Measurements from ENCODE around the gene ZNF862. TPM values are rescaled to one million over a fixed set of nuclear protein-coding genes. Genes with fewer than 3 reads are reported as not detected.
"Not testable (repeated sequence)": the region's sequence is repeated elsewhere in the genome, so short reads cannot be mapped to it uniquely, and the experiment has no call there.

The ZNF862 gene
- total RNA-seq, 1 experiment from 2014 or later = 1.9 TPM

DNA sequence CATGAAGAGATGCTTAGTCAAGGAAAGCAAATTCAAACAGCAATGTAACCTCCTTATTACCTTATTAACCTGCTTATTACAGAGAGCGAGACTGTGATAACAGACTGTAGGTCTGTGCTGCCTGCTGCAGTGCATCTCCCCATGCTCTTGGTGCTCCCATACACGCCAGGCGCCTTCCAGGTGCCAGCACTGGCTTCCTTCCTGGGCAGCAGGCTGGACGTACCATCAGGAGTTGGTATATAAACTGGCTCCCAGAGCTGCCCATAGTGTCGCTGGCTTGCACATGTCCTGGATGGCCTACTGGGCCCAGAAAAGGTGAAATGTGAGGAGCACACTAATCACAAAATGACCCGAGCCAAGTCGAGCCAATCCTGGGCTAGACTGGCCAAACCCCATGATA is 49.1 kb downstream of the ZNF862 start:
- no peak overlapping the region for H3K27ac Mint-ChIP-seq
- H2BK120ac ChIP-seq (ENCODE audit: low read depth, low read length, poor library complexity, severe bottlenecking) = no peak overlapping the region
- no peak overlapping the region for H3T11ph ChIP-seq (ENCODE audit: low read length)
- 0 out of 2 replicates have a peak overlapping the region, but pooled peaks have one; percentile 56 for H2BK15ac ChIP-seq (ENCODE audit: low read depth, low read length)
- no peaks in the 10 kb centered on the region for H3K23me2 ChIP-seq (ENCODE audit: insufficient read length, low read depth, low read length, poor library complexity, severe bottlenecking)
- H2BK12ac ChIP-seq (ENCODE audit: insufficient read length, low read depth, low read length) = no peak overlapping the region
- H3K27me3 Mint-ChIP-seq (ENCODE audit: low read depth) = peaks cover 38% of the 10 kb centered on the region
- no peaks in the 10 kb centered on the region for H4K20me1 ChIP-seq (ENCODE audit: control insufficient read depth, insufficient read depth, insufficient read length)
- H3K4me3 Mint-ChIP-seq = no peak overlapping the region
- H3K4me2 ChIP-seq (ENCODE audit: insufficient read depth, insufficient read length, low read length) = no peak overlapping the region
- no peak overlapping the region for H2BK20ac ChIP-seq (ENCODE audit: low read depth, low read length, poor library complexity, severe bottlenecking)
- no peak overlapping the region for H2BK5ac ChIP-seq (ENCODE audit: insufficient read length, low read length)
- no peak overlapping the region for H3K27ac ChIP-seq (ENCODE audit: insufficient read length, low read depth, low read length)
- no peak overlapping the region for H2AK5ac ChIP-seq (ENCODE audit: insufficient read length, low read length)
- H4K5ac ChIP-seq (ENCODE audit: insufficient read length, low read depth, low read length) = no peak overlapping the region
- H4K91ac ChIP-seq (ENCODE audit: insufficient read length, low read depth, low read length) = no peak overlapping the region
- H3K79me2 ChIP-seq (ENCODE audit: insufficient read depth, low read length) = no peaks in the 10 kb centered on the region
- H3K79me1 ChIP-seq (ENCODE audit: insufficient read depth, low read depth, low read length, poor library complexity, severe bottlenecking) = no peaks in the 10 kb centered on the region
- no peaks in the 10 kb centered on the region for H3K27me3 ChIP-seq (ENCODE audit: insufficient read depth, low read length)
- no peak for DNase-seq
- no peak overlapping the region for H3K4ac ChIP-seq (ENCODE audit: low read depth, low read length)
- peaks cover 19 to 23% of the 10 kb centered on the region in 2 experiments for H3K4me1 Mint-ChIP-seq
- no peak overlapping the region for H2AFZ ChIP-seq (ENCODE audit: low read length)
- H3K9me3 Mint-ChIP-seq = no peaks in the 10 kb centered on the region; a peak in 1 of 5 replicates
- H3K4me1 ChIP-seq (ENCODE audit: insufficient read depth, low read length) = no peaks in the 10 kb centered on the region
- H3K14ac ChIP-seq (ENCODE audit: insufficient read depth, low read length) = no peak overlapping the region
- no peak overlapping the region for H3K18ac ChIP-seq (ENCODE audit: insufficient read length, low read depth, low read length)
- H4K8ac ChIP-seq (replicated peaks; ENCODE audit: insufficient read length, low read depth, low read length) = no peak overlapping the region
- H3K36me3 Mint-ChIP-seq (ENCODE audit: insufficient read depth in 1 of 3, low read depth in 3 of 3) = peaks cover 0 to 2% (median 0%) of the 10 kb centered on the region in 3 experiments; a peak in 1 of 7 replicates
- H3K23ac ChIP-seq (ENCODE audit: insufficient read length, low read depth, low read length) = no peak overlapping the region
- no peaks in the 10 kb centered on the region for H3K9me3 ChIP-seq (ENCODE audit: control insufficient read depth, low read depth, low read length)
- no peak overlapping the region for H3K9ac ChIP-seq (ENCODE audit: extremely low read depth, insufficient read length, low read length)
- WGBS (ENCODE audit: extremely low coverage, insufficient read length, low lambda C conversion rate) = no CpG with 5 or more reads among the region's 7 CpGs
- TF ChIP-seq, protein P1, sequence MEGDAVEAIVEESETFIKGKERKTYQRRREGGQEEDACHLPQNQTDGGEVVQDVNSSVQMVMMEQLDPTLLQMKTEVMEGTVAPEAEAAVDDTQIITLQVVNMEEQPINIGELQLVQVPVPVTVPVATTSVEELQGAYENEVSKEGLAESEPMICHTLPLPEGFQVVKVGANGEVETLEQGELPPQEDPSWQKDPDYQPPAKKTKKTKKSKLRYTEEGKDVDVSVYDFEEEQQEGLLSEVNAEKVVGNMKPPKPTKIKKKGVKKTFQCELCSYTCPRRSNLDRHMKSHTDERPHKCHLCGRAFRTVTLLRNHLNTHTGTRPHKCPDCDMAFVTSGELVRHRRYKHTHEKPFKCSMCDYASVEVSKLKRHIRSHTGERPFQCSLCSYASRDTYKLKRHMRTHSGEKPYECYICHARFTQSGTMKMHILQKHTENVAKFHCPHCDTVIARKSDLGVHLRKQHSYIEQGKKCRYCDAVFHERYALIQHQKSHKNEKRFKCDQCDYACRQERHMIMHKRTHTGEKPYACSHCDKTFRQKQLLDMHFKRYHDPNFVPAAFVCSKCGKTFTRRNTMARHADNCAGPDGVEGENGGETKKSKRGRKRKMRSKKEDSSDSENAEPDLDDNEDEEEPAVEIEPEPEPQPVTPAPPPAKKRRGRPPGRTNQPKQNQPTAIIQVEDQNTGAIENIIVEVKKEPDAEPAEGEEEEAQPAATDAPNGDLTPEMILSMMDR (conservative IDR thresholded peaks at IDR 0.05) = no peak
- no peak overlapping the region for H3K56ac ChIP-seq (ENCODE audit: insufficient read length, low read depth, low read length)

DNA sequence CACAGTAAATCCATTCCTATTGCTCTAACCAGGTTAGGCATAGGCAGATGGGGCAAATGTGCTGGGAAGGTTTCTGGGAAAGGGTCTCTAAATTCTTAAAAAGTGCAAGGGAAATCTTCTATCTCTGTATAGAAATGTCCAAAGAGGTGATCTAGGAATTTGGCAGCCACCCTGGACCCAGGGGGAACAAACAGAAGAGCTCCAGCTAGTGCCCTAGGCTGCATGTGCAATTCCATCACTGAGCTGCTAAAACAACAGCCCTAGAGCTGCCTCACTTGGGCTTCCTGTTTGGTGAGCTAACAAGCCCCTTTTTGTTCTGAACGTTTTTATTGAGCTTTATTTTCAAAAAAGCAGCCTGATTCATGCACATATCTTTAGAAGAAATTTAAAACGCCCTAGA is 52.5 kb downstream of the ZNF862 start:
- H2AK5ac ChIP-seq (ENCODE audit: insufficient read length, low read length); H3K27me3 ChIP-seq (ENCODE audit: insufficient read depth, low read length); H3K79me1 ChIP-seq (ENCODE audit: insufficient read depth, low read depth, low read length, poor library complexity, severe bottlenecking); H3K79me2 ChIP-seq (ENCODE audit: insufficient read depth, low read length); H2BK120ac ChIP-seq (ENCODE audit: low read depth, low read length, poor library complexity, severe bottlenecking); H3K23me2 ChIP-seq (ENCODE audit: insufficient read length, low read depth, low read length, poor library complexity, severe bottlenecking); H2BK15ac ChIP-seq (ENCODE audit: low read depth, low read length); H3K4me1 ChIP-seq (ENCODE audit: insufficient read depth, low read length); H4K5ac ChIP-seq (ENCODE audit: insufficient read length, low read depth, low read length); H3K56ac ChIP-seq (ENCODE audit: insufficient read length, low read depth, low read length); H3K9me3 Mint-ChIP-seq; H3K27ac ChIP-seq (ENCODE audit: insufficient read length, low read depth, low read length); H4K91ac ChIP-seq (ENCODE audit: insufficient read length, low read depth, low read length); H2BK20ac ChIP-seq (ENCODE audit: low read depth, low read length, poor library complexity, severe bottlenecking); H2BK12ac ChIP-seq (ENCODE audit: insufficient read length, low read depth, low read length); H3T11ph ChIP-seq (ENCODE audit: low read length); H3K9ac ChIP-seq (ENCODE audit: extremely low read depth, insufficient read length, low read length); H3K4me3 Mint-ChIP-seq; H4K20me1 ChIP-seq (ENCODE audit: control insufficient read depth, insufficient read depth, insufficient read length); H3K4me1 Mint-ChIP-seq; H4K8ac ChIP-seq (replicated peaks; ENCODE audit: insufficient read length, low read depth, low read length); H3K27ac Mint-ChIP-seq; H3K4ac ChIP-seq (ENCODE audit: low read depth, low read length); DNase-seq; H2BK5ac ChIP-seq (ENCODE audit: insufficient read length, low read length); H3K23ac ChIP-seq (ENCODE audit: insufficient read length, low read depth, low read length); H3K9me3 ChIP-seq (ENCODE audit: control insufficient read depth, low read depth, low read length); H3K18ac ChIP-seq (ENCODE audit: insufficient read length, low read depth, low read length); H2AFZ ChIP-seq (ENCODE audit: low read length); H3K14ac ChIP-seq (ENCODE audit: insufficient read depth, low read length); H3K4me2 ChIP-seq (ENCODE audit: insufficient read depth, insufficient read length, low read length); H3K36me3 Mint-ChIP-seq (ENCODE audit: insufficient read depth in 1 of 3, low read depth in 3 of 3): not testable (repeated sequence)
- no CpG with 5 or more reads among the region's 2 CpGs for WGBS (ENCODE audit: extremely low coverage, insufficient read length, low lambda C conversion rate)
- H3K27me3 Mint-ChIP-seq (ENCODE audit: low read depth) = peaks cover 21% of the 10 kb centered on the region

All from H9 (cell line).